Measurements from ENCODE around the gene ADGRL2.

ADGRL2 gene

DNA sequence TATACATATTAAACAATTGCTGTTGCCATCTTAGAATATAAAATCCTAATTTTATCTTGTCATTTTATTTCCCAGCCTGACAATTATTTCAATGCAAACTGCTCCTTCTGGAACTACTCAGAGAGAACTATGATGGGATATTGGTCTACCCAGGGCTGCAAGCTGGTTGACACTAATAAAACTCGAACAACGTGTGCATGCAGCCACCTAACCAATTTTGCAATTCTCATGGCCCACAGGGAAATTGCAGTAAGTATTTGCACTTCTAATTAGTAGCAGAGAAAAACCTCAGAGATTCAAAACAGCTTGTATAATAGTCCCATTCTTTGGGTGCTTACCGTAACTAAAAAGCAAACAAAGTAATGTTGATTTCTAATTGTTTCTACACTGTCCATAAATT lies 167.2 kb downstream of the ADGRL2 start:
- H3K9me3 ChIP-seq = no peaks in the 10 kb centered on the region
- no peak for TF ChIP-seq CTCF (IDR thresholded peaks at IDR 0.05)
- no peaks in the 10 kb centered on the region for H3K27me3 ChIP-seq
- H3K27ac ChIP-seq = no peak overlapping the region
- no peak overlapping the region for H3K4me3 ChIP-seq (ENCODE audit: low read depth in 1 of 2, low read length in 1 of 2)
- no peaks in the 10 kb centered on the region for H3K4me1 ChIP-seq (ENCODE audit: control insufficient read depth in 1 of 2, insufficient read depth in 1 of 2, low read depth in 1 of 2, low read length in 1 of 2)
- H3K36me3 ChIP-seq = no peaks in the 10 kb centered on the region

DNA sequence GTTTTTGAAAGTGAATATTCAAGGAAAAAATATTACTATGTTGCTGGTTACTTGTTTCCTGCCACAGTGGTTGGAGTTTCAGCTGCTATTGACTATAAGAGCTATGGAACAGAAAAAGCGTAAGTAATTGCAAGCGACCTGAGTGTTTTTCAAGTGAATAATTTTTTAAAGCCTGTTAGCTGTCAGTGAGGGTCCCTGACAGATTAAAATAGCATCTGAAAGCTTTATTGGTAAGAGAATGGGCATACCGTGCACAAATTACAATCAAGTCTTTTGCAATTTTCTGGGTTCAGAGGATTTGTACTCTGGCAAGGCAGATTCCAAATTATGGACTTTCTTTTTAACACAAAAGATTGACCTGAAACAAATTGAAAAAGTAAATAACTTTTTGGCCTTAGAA lies 169.7 kb downstream of the ADGRL2 start:
- H3K27me3 ChIP-seq = no peaks in the 10 kb centered on the region
- H3K27ac ChIP-seq = no peak overlapping the region
- H3K4me3 ChIP-seq (ENCODE audit: low read depth in 1 of 2, low read length in 1 of 2) = no peak overlapping the region
- no peaks in the 10 kb centered on the region for H3K4me1 ChIP-seq (ENCODE audit: control insufficient read depth in 1 of 2, insufficient read depth in 1 of 2, low read depth in 1 of 2, low read length in 1 of 2)
- H3K36me3 ChIP-seq = no peaks in the 10 kb centered on the region
- H3K9me3 ChIP-seq = no peaks in the 10 kb centered on the region
- TF ChIP-seq CTCF (IDR thresholded peaks at IDR 0.05) = no peak

DNA sequence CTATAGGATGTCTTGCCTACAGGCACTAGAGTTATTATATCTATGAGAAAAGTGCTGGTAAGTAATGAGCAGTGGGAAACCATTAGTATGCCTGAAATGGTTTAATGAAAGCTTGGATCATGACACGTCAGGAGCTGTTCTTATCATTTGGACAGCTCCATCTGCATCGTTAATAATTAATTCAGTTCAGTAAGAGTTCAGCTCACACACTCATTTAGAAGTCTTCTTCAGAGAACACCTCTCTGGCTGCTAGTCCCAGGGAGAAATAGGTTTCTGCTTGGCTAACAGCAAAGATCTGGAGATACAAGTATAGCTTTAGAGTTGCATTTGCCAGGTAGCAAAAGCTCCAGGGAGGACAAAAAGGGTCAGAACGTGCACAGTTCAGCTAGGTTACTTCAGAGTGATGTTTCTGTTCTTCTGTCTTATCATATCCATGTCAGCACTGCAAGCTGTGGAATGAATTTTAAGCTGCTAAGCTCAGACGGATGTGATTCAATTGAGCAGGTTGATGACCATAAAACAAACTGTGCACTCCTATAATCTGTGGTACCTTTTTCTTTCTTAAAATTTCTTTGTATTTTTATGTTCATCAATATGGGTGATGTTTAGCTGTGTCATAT lies 173.6 kb downstream of the ADGRL2 start:
- H3K9me3 ChIP-seq = no peaks in the 10 kb centered on the region
- H3K27me3 ChIP-seq = no peaks in the 10 kb centered on the region
- no peak overlapping the region for H3K27ac ChIP-seq
- H3K4me3 ChIP-seq (ENCODE audit: low read depth in 1 of 2, low read length in 1 of 2) = no peak overlapping the region
- TF ChIP-seq CTCF (IDR thresholded peaks at IDR 0.05) = no peak
- no peaks in the 10 kb centered on the region for H3K36me3 ChIP-seq
- H3K4me1 ChIP-seq (ENCODE audit: control insufficient read depth in 1 of 2, insufficient read depth in 1 of 2, low read depth in 1 of 2, low read length in 1 of 2) = no peaks in the 10 kb centered on the region

DNA sequence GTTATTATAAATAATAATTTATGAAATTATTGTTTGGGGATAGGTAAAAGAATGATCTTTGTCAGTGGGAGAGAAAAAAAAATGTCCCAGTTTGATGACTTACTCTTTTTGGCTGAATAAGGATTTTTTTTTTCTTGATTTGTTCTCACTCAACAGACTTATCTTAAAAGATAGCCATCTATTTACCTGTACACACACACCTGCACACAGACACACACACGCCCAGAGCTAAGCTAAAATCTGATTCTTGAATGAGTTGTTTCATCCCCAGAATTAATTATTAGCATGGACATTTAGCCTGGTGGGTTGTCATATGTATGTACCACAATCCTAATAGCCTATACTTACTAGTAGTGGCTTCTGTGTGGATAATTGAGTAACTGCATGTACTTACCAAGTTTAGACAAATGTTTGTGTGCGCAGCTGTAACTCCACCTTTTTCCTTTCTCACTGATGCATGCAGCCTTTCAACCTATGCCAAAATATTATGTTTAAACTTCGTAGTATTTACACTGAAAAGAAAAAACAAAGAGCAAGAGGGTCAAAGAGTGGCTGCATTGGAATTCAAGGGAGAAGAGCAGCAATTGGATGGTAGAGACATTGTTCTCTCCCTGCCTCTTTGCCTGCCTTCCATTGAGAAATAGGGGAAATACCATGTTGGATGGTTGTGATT lies 174.3 kb downstream of the ADGRL2 start:
- H3K4me3 ChIP-seq (ENCODE audit: low read depth in 1 of 2, low read length in 1 of 2) = no peak overlapping the region
- TF ChIP-seq CTCF (IDR thresholded peaks at IDR 0.05) = no peak

DNA sequence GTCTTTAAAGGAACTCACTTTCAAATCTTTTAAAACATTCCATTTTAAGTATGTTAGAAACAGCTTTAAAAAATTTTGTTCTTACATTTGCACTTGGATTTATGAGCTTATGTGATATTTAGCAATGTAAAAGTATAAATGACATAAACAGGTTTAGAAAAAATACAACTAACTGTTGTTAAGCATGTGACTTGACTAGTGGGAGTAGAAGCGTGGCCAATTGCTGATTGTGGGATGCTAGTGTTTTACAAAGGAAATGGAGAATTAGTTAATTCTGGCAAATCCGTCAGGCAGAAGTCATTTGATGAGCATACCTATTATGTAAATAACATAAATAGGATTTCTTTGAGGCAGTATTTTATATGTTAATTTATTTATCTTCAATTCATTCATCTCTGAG lies 175.8 kb downstream of the ADGRL2 start:
- H3K4me1 ChIP-seq (ENCODE audit: control insufficient read depth in 1 of 2, insufficient read depth in 1 of 2, low read depth in 1 of 2, low read length in 1 of 2) = no peaks in the 10 kb centered on the region
- no peaks in the 10 kb centered on the region for H3K36me3 ChIP-seq
- no peak for TF ChIP-seq CTCF (IDR thresholded peaks at IDR 0.05)
- no peaks in the 10 kb centered on the region for H3K9me3 ChIP-seq
- no peak overlapping the region for H3K27ac ChIP-seq
- H3K4me3 ChIP-seq (ENCODE audit: low read depth in 1 of 2, low read length in 1 of 2) = no peak overlapping the region
- H3K27me3 ChIP-seq = no peaks in the 10 kb centered on the region

More for the DNA sequence above, 174.3 kb downstream of the ADGRL2 start:
- H3K27me3 ChIP-seq = no peaks in the 10 kb centered on the region
- no peaks in the 10 kb centered on the region for H3K36me3 ChIP-seq
- no peaks in the 10 kb centered on the region for H3K9me3 ChIP-seq
- H3K27ac ChIP-seq = no peak overlapping the region
- H3K4me1 ChIP-seq (ENCODE audit: control insufficient read depth in 1 of 2, insufficient read depth in 1 of 2, low read depth in 1 of 2, low read length in 1 of 2) = no peaks in the 10 kb centered on the region
